AG09309 (cell line): ENCODE measurements around the gene EDC3.

Experiments used
- DNase-seq: peaks from one replicate; pipeline ENCODE4 v3.0.0-alpha.2; 2010; ENCODE audit warnings: low read depth
- H3K4me3 ChIP-seq: 2 replicates; pipeline ENCODE4 v1.5.1; 2011; ENCODE audit warnings: mild to moderate bottlenecking, low read depth, low read length, moderate library complexity; ENCODE audit not compliant: control insufficient read depth
- TF ChIP-seq, protein P1 (sequence below): IDR thresholded peaks from 2 replicates; pipeline ENCODE4 v1.5.1; 2011; ENCODE audit warnings: mild to moderate bottlenecking, low read depth, low read length, inconsistent platforms; ENCODE audit not compliant: insufficient read depth, control insufficient read depth; ENCODE audit errors: missing control alignments

EDC3 gene

DNA sequence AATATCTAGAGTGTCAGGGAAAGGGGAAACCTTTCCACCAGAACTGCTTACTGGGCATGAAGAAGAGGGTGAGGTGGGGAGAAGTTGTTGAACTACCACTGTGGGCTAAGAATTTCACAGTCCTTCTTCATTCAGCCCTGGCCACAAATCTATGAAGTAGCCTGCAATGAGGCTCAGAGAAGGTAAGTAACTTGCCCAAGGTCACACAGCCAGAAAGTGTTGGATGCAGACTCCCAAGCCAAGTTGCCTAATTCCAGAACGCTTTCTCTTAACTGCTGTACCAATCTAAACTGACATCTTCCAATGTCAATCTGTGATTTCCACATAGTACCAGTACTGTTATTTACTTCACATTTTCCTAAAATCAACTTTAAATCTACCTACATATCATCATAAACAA, 27.4 kb upstream of the EDC3 start:
- DNase-seq: no peak
- TF ChIP-seq, protein P1, sequence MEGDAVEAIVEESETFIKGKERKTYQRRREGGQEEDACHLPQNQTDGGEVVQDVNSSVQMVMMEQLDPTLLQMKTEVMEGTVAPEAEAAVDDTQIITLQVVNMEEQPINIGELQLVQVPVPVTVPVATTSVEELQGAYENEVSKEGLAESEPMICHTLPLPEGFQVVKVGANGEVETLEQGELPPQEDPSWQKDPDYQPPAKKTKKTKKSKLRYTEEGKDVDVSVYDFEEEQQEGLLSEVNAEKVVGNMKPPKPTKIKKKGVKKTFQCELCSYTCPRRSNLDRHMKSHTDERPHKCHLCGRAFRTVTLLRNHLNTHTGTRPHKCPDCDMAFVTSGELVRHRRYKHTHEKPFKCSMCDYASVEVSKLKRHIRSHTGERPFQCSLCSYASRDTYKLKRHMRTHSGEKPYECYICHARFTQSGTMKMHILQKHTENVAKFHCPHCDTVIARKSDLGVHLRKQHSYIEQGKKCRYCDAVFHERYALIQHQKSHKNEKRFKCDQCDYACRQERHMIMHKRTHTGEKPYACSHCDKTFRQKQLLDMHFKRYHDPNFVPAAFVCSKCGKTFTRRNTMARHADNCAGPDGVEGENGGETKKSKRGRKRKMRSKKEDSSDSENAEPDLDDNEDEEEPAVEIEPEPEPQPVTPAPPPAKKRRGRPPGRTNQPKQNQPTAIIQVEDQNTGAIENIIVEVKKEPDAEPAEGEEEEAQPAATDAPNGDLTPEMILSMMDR: no peak
- no peak overlapping the region for H3K4me3 ChIP-seq

DNA sequence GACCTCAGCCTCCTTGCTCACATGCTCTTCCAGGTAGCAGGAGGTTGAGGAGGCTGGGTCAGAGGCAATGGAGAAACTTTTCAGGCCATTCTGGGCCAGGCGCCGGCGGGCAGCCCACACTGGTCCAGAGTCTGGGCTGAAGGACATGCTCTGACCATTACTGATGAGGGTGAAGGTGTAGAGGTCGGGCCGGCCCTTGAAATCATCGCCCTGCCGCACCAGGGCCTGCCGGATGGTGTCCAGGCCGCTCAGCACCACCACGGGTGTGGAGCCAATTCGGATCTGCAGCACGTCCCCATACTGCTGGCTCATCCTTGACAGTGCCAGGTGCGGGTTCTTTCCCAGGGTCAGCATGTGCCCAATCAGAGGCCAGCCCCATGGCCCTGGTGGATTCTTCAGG, 26.8 kb upstream of the EDC3 start:
- no peak for DNase-seq
- TF ChIP-seq, protein P1: no peak
- H3K4me3 ChIP-seq: no peak overlapping the region

DNA sequence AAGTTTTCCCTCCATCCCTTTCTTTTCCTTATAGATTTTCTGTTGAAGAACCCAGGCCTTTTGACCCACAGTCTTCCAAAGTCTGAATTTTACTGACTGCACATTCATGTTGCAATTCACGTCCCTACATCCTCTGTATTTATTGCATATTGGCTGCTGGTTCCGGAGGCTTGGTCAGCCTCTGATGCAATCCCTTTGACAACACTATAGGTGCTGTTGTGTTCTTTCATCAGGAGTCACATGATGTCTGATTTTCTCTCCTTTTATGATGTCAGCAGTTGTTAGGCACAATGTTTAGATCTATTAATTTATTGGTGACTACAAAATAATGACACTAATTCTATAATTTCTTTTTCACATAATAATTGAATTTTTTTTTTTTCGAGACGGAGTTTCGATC, 20.8 kb upstream of the EDC3 start:
- no peak for DNase-seq
- no peak overlapping the region for H3K4me3 ChIP-seq
- TF ChIP-seq, protein P1: no peak

DNA sequence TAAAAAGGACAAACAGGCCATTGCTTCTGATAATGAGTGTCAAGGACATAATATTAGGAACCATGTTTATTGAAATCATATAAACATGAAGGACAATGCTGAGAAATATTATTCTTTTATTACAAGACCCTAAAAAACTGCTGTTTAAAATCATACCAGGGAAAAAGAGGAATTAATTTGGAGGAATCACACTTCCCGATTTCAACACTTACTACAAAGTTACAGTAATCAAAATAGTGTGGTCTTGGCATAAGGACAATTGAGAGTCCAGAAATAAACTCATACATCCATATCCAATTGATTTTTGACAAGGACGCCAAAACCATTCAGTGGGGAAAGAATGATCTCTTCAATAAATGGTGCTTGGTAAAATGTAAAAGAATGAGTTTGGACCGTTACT, 16.5 kb upstream of the EDC3 start:
- no peak overlapping the region for H3K4me3 ChIP-seq
- TF ChIP-seq, protein P1: no peak
- DNase-seq: no peak

GRCh38 chr15:74710319-74711094, 14.7 kb upstream of the EDC3 start:
- DNase-seq: no peak
- TF ChIP-seq, protein P1: no peak
- no peak overlapping the region for H3K4me3 ChIP-seq

DNA sequence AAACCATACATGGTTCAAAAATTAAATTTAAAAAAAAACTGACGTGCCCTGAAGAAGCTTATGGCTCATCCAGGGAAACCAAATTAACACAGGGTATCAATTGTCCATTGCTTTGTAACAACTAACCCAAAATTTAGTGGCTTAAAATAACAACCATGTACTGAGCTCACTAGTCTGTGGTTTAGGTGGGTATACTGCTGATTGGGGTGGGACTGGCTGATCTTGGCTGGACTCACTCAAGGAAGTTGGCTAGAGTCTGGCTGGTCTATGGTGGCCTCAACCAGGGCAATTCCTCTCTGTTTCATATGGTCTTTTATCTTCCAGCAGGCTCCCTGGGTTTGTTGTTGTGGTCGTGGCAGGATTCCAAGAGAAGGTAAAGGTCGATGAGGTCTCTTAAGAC, 14.1 kb upstream of the EDC3 start:
- no peak for DNase-seq
- H3K4me3 ChIP-seq: no peak overlapping the region
- TF ChIP-seq, protein P1: no peak
